HCT116 (cell line): Measurements from ENCODE around the gene CT47A7. TPM values are rescaled to one million over a fixed set of nuclear protein-coding genes. Genes with fewer than 3 reads are reported as not detected.
"Not testable (repeated sequence)": the region's sequence is repeated elsewhere in the genome, so short reads cannot be mapped to it uniquely, and the experiment has no call there.

Source experiments
- ATAC-seq: fragments of 200-7000 bp; cut with Tn5 transposase; 2 replicates; pipeline ENCODE4 v1.9.1; 2020; ENCODE audit warnings: mild to moderate bottlenecking, moderate library complexity
- BruUV-seq: library from RNA; stranded (reverse); fragments of 400-500 nt; replicated peaks from 2 replicates; lab custom pipeline; 2021; lab: Mats Ljungman, UMichigan
- CTCF ChIA-PET: fragments of 300-600 bp; sonication (Branson Sonifier 250); formaldehyde crosslinking; loops from one replicate; lab custom pipeline; 2021; ENCODE audit warnings: antibody characterized with exemption; lab: Charles Lee
- POLR2A ChIA-PET: fragments of 300-600, 350-600 bp; sonication (Branson Sonifier 250); formaldehyde crosslinking; loops from one replicate; lab custom pipeline; 2021; ENCODE audit warnings: antibody characterized with exemption; lab: Charles Lee
- RAD21 ChIA-PET, 2 experiments: fragments of 300-600 bp; sonication (Branson Sonifier 250); formaldehyde crosslinking; loops; one replicate each; lab custom pipeline; 2023; ENCODE audit warnings: low total read pairs in 2 of 2; ENCODE audit not compliant: uncharacterized antibody in 2 of 2, unreplicated experiment in 2 of 2, low non-redundant PET in 1 of 2; lab: Charles Lee
- DNase-seq: peaks from one replicate; pipeline ENCODE4 v3.0.0-alpha.2; 2010; ENCODE audit warnings: low read depth, low spot score
- H2AFZ ChIP-seq: fragments of 200-600 bp; shearing (Covaris generic), sonication (generic); 2 replicates; pipeline ENCODE4 v1.6.1; 2017; ENCODE audit warnings: low read depth, mixed run types, mixed read lengths, antibody characterized with exemption, low read length; ENCODE audit not compliant: poor library complexity, severe bottlenecking
- H3K27ac ChIP-seq: 2 replicates; pipeline ENCODE4 v1.5.1; 2012; ENCODE audit warnings: low read depth, low read length
- H3K27me3 ChIP-seq: fragments of 200-600 bp; sonication (generic); 2 replicates; pipeline ENCODE4 v1.6.1; 2016; ENCODE audit warnings: mixed run types, low read length, mixed read lengths; ENCODE audit not compliant: insufficient read depth
- H3K36me3 ChIP-seq, 2 experiments: fragments of 200-500 bp in 1 of 2; fragments of 200-600 bp in 1 of 2; sonication (Bioruptor generic) in 1 of 2; sonication (generic) in 1 of 2; 2 replicates each; pipeline versions ENCODE4 v1.5.1 to v1.6.1; 2014 to 2016; ENCODE audit warnings: low read length in 2 of 2, inconsistent platforms in 1 of 2, mixed read lengths in 1 of 2, mixed run types in 1 of 2; ENCODE audit not compliant: insufficient read depth in 2 of 2, control insufficient read depth in 1 of 2
- H3K4me1 ChIP-seq, 2 experiments: fragments of 200-600 bp in 1 of 2; sonication (generic) in 1 of 2; 2 replicates each; pipeline versions ENCODE4 v1.5.1 to v1.6.1; 2012 to 2017; ENCODE audit warnings: low read length in 2 of 2, inconsistent platforms in 1 of 2, mild to moderate bottlenecking in 1 of 2, mixed read lengths in 1 of 2, mixed run types in 1 of 2, moderate library complexity in 1 of 2; ENCODE audit not compliant: insufficient read depth in 2 of 2, control insufficient read depth in 1 of 2
- H3K4me2 ChIP-seq: fragments of 200-600 bp; sonication (generic); 2 replicates; pipeline ENCODE4 v1.6.1; 2017; ENCODE audit warnings: mixed run types, low read length, mixed read lengths
- H3K4me3 ChIP-seq, 2 experiments: fragments of 200-600 bp in 1 of 2; sonication (generic) in 1 of 2; replicated peaks in 1 of 2; 2 replicates each; pipeline ENCODE4 v1.5.1; 2011 to 2016; ENCODE audit warnings: low read length in 2 of 2, control low read depth in 1 of 2, low read depth in 1 of 2, mild to moderate bottlenecking in 1 of 2, mixed read lengths in 1 of 2, mixed run types in 1 of 2
- H3K79me2 ChIP-seq: fragments of 200-600 bp; sonication (generic); 2 replicates; pipeline ENCODE4 v1.6.1; 2017; ENCODE audit warnings: mild to moderate bottlenecking, mixed run types, low read length, moderate library complexity, mixed read lengths; ENCODE audit not compliant: insufficient read depth
- H3K9ac ChIP-seq: fragments of 200-600 bp; sonication (generic); 2 replicates; pipeline ENCODE4 v1.6.1; 2016; ENCODE audit warnings: low read length, mixed read lengths
- H3K9me2 ChIP-seq: fragments of 200-600 bp; sonication (generic), shearing (Covaris generic); 2 replicates; pipeline ENCODE4 v1.6.1; 2017; ENCODE audit warnings: mixed run types, mild to moderate bottlenecking, moderate library complexity; ENCODE audit not compliant: insufficient read depth
- H3K9me3 ChIP-seq, 2 experiments: fragments of 200-500 bp in 1 of 2; fragments of 200-600 bp in 1 of 2; sonication (Bioruptor generic) in 1 of 2; sonication (generic) in 1 of 2; 2 replicates each; pipeline ENCODE4 v1.6.1; 2014 to 2017; ENCODE audit warnings: low read length in 2 of 2, mixed read lengths in 2 of 2, inconsistent platforms in 1 of 2, low read depth in 1 of 2, mild to moderate bottlenecking in 1 of 2, mixed run types in 1 of 2, moderate library complexity in 1 of 2; ENCODE audit not compliant: control insufficient read depth in 1 of 2, insufficient read depth in 1 of 2
- H4K20me1 ChIP-seq: fragments of 200-600 bp; sonication (generic), shearing (Covaris generic); 2 replicates; pipeline ENCODE4 v1.6.1; 2017; ENCODE audit warnings: mixed run types, mild to moderate bottlenecking, moderate library complexity; ENCODE audit not compliant: insufficient read depth
- intact Hi-C: fragments of 100-400 bp; cut with micrococcal nuclease; formaldehyde crosslinking; loops from 2 replicates; pipeline ENCODE4 v1.10.0; 2022
- total RNA-seq: library from RNA; stranded (reverse); gene quantifications from one replicate; pipeline ENCODE4 v1.2.1, GENCODE V29; 2021; ENCODE audit not compliant: unreplicated experiment

Gene CT47A7
- total RNA-seq, 1 experiment from 2014 or later = not detected

DNA sequence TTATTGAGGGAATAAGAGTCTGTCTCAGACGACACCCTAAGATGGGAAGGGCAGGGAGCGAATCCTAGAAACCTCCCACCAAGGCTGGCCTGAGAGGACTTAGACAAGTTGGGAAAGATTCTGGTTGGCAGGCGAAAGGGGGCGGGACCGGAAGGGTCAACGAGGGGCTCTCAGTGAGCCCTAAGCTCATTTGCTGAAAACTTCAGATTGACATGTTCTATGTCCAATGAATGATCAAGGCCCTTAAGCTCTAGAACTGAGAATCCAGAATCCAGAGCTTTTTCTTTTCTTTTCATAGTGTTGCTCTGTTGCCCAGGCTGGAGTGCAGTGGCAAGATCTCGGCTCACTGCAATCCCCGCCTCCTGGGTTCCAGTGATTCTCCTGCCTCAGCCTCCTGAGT lies 29.3 kb upstream of the CT47A7 start, which contains the start of gene CT47A1:
Gene CT47A1 (minus strand): TSS at position 101 of the 400 bp plus-strand sequence. CDS start 231 bp downstream, outside the sequence.
- H4K20me1 ChIP-seq, DNase-seq, H3K4me3 ChIP-seq, CTCF ChIA-PET, intact Hi-C loops, H2AFZ ChIP-seq, H3K4me2 ChIP-seq, H3K4me1 ChIP-seq, ATAC-seq, POLR2A ChIA-PET, H3K27ac ChIP-seq, H3K9me3 ChIP-seq, H3K79me2 ChIP-seq, RAD21 ChIA-PET, BruUV-seq, H3K9ac ChIP-seq, H3K36me3 ChIP-seq, H3K27me3 ChIP-seq, H3K9me2 ChIP-seq: not testable (repeated sequence)

Other genes with a start within 250 kb of the CT47A7 start
- not detected for gene CT47B1, start 80.7 kb downstream of the CT47A7 start, total RNA-seq
- not detected for gene CT47A11, start 19.4 kb downstream of the CT47A7 start, total RNA-seq
- gene CT47A10, start 14.6 kb downstream of the CT47A7 start, total RNA-seq = not detected
- not detected for gene CT47A9, start 9.7 kb downstream of the CT47A7 start, total RNA-seq
- gene CT47A8, start 4.9 kb downstream of the CT47A7 start, total RNA-seq = not detected
- gene CT47A6, start 4.9 kb upstream of the CT47A7 start, total RNA-seq = not detected
- not detected for gene CT47A5, start 9.7 kb upstream of the CT47A7 start, total RNA-seq
- gene CT47A4, start 14.6 kb upstream of the CT47A7 start, total RNA-seq = not detected
- gene CT47A3, start 19.5 kb upstream of the CT47A7 start, total RNA-seq = not detected
- not detected for gene CT47A2, start 24.3 kb upstream of the CT47A7 start, total RNA-seq
- not detected for gene CT47A1, start 29.2 kb upstream of the CT47A7 start, total RNA-seq
- gene GLUD2, start 91.0 kb upstream of the CT47A7 start, total RNA-seq = 0.22 TPM